ENCODE data around the gene PLCB1.

The PLCB1 gene

GRCh38 chr20:8301655-8302054, 169.6 kb downstream of the PLCB1 start:
- no peaks in the 10 kb centered on the region for H3K27me3 Mint-ChIP-seq (ENCODE audit: low read depth, poor library complexity)
- no peak for DNase-seq
- no peaks in the 10 kb centered on the region for H3K9me3 Mint-ChIP-seq
- H3K4me3 Mint-ChIP-seq = no peak overlapping the region
- TF ChIP-seq, protein P1, sequence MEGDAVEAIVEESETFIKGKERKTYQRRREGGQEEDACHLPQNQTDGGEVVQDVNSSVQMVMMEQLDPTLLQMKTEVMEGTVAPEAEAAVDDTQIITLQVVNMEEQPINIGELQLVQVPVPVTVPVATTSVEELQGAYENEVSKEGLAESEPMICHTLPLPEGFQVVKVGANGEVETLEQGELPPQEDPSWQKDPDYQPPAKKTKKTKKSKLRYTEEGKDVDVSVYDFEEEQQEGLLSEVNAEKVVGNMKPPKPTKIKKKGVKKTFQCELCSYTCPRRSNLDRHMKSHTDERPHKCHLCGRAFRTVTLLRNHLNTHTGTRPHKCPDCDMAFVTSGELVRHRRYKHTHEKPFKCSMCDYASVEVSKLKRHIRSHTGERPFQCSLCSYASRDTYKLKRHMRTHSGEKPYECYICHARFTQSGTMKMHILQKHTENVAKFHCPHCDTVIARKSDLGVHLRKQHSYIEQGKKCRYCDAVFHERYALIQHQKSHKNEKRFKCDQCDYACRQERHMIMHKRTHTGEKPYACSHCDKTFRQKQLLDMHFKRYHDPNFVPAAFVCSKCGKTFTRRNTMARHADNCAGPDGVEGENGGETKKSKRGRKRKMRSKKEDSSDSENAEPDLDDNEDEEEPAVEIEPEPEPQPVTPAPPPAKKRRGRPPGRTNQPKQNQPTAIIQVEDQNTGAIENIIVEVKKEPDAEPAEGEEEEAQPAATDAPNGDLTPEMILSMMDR (IDR thresholded peaks at IDR 0.05) = no peak
- H3K27ac Mint-ChIP-seq = no peak overlapping the region
- H3K36me3 Mint-ChIP-seq (ENCODE audit: low read depth) = no peaks in the 10 kb centered on the region
- peaks cover 7% of the 10 kb centered on the region for H3K4me1 Mint-ChIP-seq

DNA sequence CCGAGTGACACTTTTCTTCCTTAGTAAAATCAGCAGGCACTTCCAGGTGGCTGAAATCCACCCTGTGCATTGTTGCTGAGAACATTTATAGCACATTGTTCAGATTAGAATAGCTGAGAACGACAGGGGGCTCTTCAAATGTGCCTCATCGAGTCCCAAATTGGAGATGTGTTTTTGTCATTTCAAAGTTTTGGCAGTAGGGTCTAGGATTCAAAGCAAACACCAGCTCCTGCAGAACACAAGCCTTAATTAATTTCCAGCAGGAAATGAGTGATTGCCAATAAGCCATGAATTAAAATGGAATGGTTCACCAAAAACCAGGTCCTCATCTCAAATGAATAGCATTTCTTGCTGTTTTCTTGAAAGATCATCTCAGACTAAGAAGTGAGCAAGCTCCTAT, 171.6 kb downstream of the PLCB1 start:
- no peaks in the 10 kb centered on the region for H3K9me3 Mint-ChIP-seq
- H3K4me3 Mint-ChIP-seq = no peak overlapping the region
- H3K36me3 Mint-ChIP-seq (ENCODE audit: low read depth) = no peaks in the 10 kb centered on the region
- H3K27ac Mint-ChIP-seq = no peak overlapping the region
- no peaks in the 10 kb centered on the region for H3K27me3 Mint-ChIP-seq (ENCODE audit: low read depth, poor library complexity)
- no peak for DNase-seq
- peaks cover 12% of the 10 kb centered on the region for H3K4me1 Mint-ChIP-seq
- TF ChIP-seq, protein P1 (IDR thresholded peaks at IDR 0.05) = no peak

DNA sequence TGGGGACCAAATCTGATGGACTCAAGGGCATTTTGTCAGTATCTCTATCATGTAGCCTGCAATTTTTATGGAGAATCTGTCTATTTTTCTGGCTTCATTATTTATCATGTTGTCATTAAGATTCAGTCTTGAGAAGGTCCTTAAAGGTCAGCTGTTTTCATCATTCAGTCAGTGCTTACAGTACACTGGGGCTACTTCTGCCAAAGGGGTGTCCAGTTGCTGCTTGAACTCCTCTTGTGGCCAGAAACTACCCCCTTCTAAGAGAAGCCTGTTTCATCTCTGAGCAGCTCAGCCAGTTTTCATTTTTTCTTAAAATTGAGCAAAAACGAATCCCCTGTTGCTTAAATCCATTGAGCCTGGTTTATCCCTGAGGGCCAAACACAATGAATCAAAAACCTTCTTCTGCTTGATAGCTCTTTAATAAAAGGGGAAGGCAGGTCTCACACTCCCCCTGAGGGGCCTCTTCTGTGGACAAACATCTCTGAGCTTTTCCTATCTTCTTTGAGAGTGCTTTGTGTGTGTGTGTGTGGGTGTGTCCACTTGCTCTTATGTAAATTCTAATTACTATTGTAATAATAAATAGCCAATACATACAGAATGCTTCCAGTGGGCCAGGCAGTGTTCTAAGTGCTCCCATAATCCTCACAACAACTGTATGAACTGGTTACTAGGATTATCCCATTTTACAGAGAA, 172.2 kb downstream of the PLCB1 start:
- Mint-ChIP-seq H3K9me3 (no peaks in the 10 kb centered on the region), H3K4me3 (no peak overlapping the region), H3K27ac (no peak overlapping the region), H3K36me3 (ENCODE audit: low read depth) (no peaks in the 10 kb centered on the region), H3K4me1 (peaks cover 12% of the 10 kb centered on the region), H3K27me3 (ENCODE audit: low read depth, poor library complexity) (no peaks in the 10 kb centered on the region)
- DNase-seq = no peak
- TF ChIP-seq, protein P1 (IDR thresholded peaks at IDR 0.05) = no peak

DNA sequence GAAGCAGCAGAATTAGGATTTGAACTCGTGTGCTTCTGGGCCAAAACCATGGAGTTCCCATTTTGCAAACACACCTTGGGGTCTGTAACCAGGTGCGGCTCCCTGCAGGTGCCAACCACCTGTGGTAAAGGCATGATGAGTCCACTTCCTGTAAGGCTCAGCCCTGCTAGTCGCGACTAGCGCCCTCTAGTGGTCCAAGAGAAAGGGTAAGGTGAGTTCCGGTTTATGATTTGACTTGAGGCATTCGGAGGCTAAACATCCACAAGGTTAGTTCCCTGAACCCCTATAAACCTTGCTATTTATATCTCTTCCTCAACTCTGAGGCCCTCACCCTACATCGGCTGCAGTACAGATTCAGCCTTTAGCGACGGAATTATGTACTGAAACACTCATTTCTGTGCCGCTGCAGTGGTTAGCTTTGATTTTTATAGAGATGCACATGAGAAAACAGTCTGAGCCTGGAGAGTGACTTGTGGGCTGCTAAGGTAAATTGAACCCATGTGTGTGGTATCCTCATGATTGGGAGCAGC, 173.4 kb downstream of the PLCB1 start:
- H3K36me3 Mint-ChIP-seq (ENCODE audit: low read depth) = no peaks in the 10 kb centered on the region
- H3K4me1 Mint-ChIP-seq = peaks cover 23% of the 10 kb centered on the region
- DNase-seq = peak; percentile 47
- TF ChIP-seq, protein P1 (IDR thresholded peaks at IDR 0.05) = peak; percentile 70
- no peaks in the 10 kb centered on the region for H3K9me3 Mint-ChIP-seq
- H3K4me3 Mint-ChIP-seq = no peak overlapping the region
- H3K27ac Mint-ChIP-seq = no peak overlapping the region
- no peaks in the 10 kb centered on the region for H3K27me3 Mint-ChIP-seq (ENCODE audit: low read depth, poor library complexity)

DNA sequence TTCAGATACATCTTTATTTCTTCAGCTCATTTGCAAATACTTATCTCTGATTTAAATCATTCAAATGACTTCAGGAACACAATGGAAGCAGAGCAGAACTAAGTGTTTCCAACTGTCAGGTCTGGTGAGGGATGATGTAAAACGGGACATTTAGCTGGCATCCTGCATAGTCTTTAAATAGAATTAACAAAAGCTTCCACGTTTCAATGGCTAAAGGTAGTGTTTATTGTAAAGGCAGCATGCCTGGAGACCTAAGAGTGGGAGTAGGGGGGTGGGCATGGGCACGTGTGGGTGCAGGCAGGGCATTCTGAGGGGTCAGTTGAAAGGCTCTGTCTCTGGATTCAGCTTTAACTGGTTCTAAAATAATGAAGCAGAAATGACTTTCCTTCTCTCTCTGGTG, 174.9 kb downstream of the PLCB1 start:
- no peak overlapping the region for H3K27ac Mint-ChIP-seq
- H3K36me3 Mint-ChIP-seq (ENCODE audit: low read depth) = no peaks in the 10 kb centered on the region
- H3K27me3 Mint-ChIP-seq (ENCODE audit: low read depth, poor library complexity) = no peaks in the 10 kb centered on the region
- TF ChIP-seq, protein P1 (IDR thresholded peaks at IDR 0.05) = no peak
- peaks cover 27% of the 10 kb centered on the region for H3K4me1 Mint-ChIP-seq
- H3K9me3 Mint-ChIP-seq = no peaks in the 10 kb centered on the region
- H3K4me3 Mint-ChIP-seq = no peak overlapping the region
- no peak for DNase-seq

GRCh38 chr20:8309634-8310033, 177.6 kb downstream of the PLCB1 start:
- H3K4me1 Mint-ChIP-seq = peaks cover 27% of the 10 kb centered on the region
- no peak overlapping the region for H3K4me3 Mint-ChIP-seq

More at GRCh38 chr20:8309634-8310033, 177.6 kb downstream of the PLCB1 start:
- Mint-ChIP-seq H3K27ac (no peak overlapping the region), H3K9me3 (no peaks in the 10 kb centered on the region), H3K27me3 (ENCODE audit: low read depth, poor library complexity) (no peaks in the 10 kb centered on the region), H3K36me3 (ENCODE audit: low read depth) (no peaks in the 10 kb centered on the region)
- DNase-seq = no peak
- TF ChIP-seq, protein P1 (IDR thresholded peaks at IDR 0.05) = no peak
